K562 (cell line): ENCODE measurements around the gene SLC25A34. TPM values are rescaled to one million over a fixed set of nuclear protein-coding genes. Genes with fewer than 3 reads are reported as not detected.

ENCODE experiments used
- ATAC-seq: fragments of 200-7000 bp; cut with Tn5 transposase; 3 replicates; pipeline ENCODE4 v1.9.1; 2020; ENCODE audit warnings: moderate library complexity
- BruUV-seq: library from RNA; stranded (reverse); fragments of 400-500 nt; replicated peaks from 2 replicates; lab custom pipeline; 2021; lab: Mats Ljungman, UMichigan
- CTCF ChIA-PET: fragments of 300-600 bp; formaldehyde crosslinking; extraction: SDS; loops from one replicate; lab custom pipeline; 2021; ENCODE audit warnings: low intra/inter-chr PET ratio; lab: Yijun Ruan, JAX
- POLR2A ChIA-PET: fragments of 300-600, 350-650 bp; sonication (Branson Sonifier 250); formaldehyde crosslinking; extraction: SDS; loops from one replicate; lab custom pipeline; 2021; ENCODE audit warnings: antibody characterized with exemption, inconsistent platforms; lab: Yijun Ruan, JAX
- DNase-seq, 4 experiments: peaks; one replicate each; pipeline versions ENCODE4 v3.0.0 to v3.0.0-alpha.2; 2011 to 2018; ENCODE audit warnings: low spot score in 3 of 4, mixed read lengths in 3 of 4; ENCODE audit errors: extremely low read depth in 1 of 4
- FAIRE-seq: peaks from 2 replicates; lab custom pipeline; 2011; peaks lifted over from hg19 to GRCh38; lab: Jason Lieb, UNC
- H2AFZ ChIP-seq: 2 replicates; pipeline ENCODE4 v1.6.0; 2011; ENCODE audit warnings: low read depth, low read length, control low read depth, inconsistent platforms
- H3K27ac ChIP-seq: fragments of 200-600 bp; 3 replicates; pipeline ENCODE4 v1.8.0; 2011; ENCODE audit warnings: low read depth, mild to moderate bottlenecking, control low read depth, inconsistent platforms, low read length, moderate library complexity, mixed read lengths; ENCODE audit errors: extremely low read depth
- H3K27me3 ChIP-seq, 2 experiments: fragments of 300-600 bp in 1 of 2; 2 replicates in 1 of 2; 3 replicates in 1 of 2; pipeline versions ENCODE4 v1.6.0 to v1.8.0; 2011; ENCODE audit warnings: inconsistent platforms in 2 of 2, low read length in 2 of 2, mild to moderate bottlenecking in 1 of 2, mixed read lengths in 1 of 2, moderate library complexity in 1 of 2; ENCODE audit not compliant: control insufficient read depth in 2 of 2, insufficient read depth in 2 of 2
- H3K36me3 ChIP-seq: fragments of 300-600 bp; 3 replicates; pipeline ENCODE4 v1.8.0; 2011; ENCODE audit warnings: mild to moderate bottlenecking, low read length, inconsistent platforms; ENCODE audit not compliant: control insufficient read depth, insufficient read depth
- H3K4me1 ChIP-seq, 2 experiments: fragments of 200-600 bp in 1 of 2; replicated peaks in 1 of 2; 2 replicates in 1 of 2; 3 replicates in 1 of 2; pipeline versions ENCODE4 v1.5.1 to v1.8.0; 2011; ENCODE audit warnings: inconsistent platforms in 2 of 2, low read length in 2 of 2, mild to moderate bottlenecking in 1 of 2, mixed read lengths in 1 of 2, moderate library complexity in 1 of 2; ENCODE audit not compliant: control insufficient read depth in 2 of 2, insufficient read depth in 2 of 2
- H3K4me2 ChIP-seq: 2 replicates; pipeline ENCODE4 v1.6.1; 2011; ENCODE audit warnings: low read length, control low read depth, inconsistent platforms, mixed read lengths; ENCODE audit not compliant: insufficient read depth
- H3K4me3 ChIP-seq: fragments of 200-600 bp; sonication (generic), shearing (Covaris generic); 2 replicates; pipeline ENCODE4 v1.5.1; 2016; ENCODE audit warnings: control low read depth, inconsistent platforms
- H3K79me2 ChIP-seq: fragments of 200-600 bp; 3 replicates; pipeline ENCODE4 v1.8.0; 2011; ENCODE audit warnings: low read length, inconsistent platforms; ENCODE audit not compliant: control insufficient read depth, insufficient read depth
- H3K9ac ChIP-seq, 2 experiments: 2 replicates each; pipeline versions ENCODE4 v1.6.0 to v1.6.1; 2011; ENCODE audit warnings: low read depth in 2 of 2, low read length in 2 of 2, control low read depth in 1 of 2, inconsistent platforms in 1 of 2, mild to moderate bottlenecking in 1 of 2, mixed read lengths in 1 of 2; ENCODE audit not compliant: insufficient read depth in 1 of 2
- H3K9me1 ChIP-seq: one replicate; pipeline ENCODE4 v1.6.0; 2011; ENCODE audit warnings: inconsistent platforms, mild to moderate bottlenecking, low read length, moderate library complexity; ENCODE audit not compliant: control insufficient read depth, insufficient read depth
- H3K9me3 ChIP-seq: replicated peaks from 2 replicates; pipeline ENCODE4 v1.5.1; 2011; ENCODE audit warnings: low read depth, low read length, inconsistent platforms; ENCODE audit not compliant: control insufficient read depth, insufficient read depth
- H4K20me1 ChIP-seq: replicated peaks from 2 replicates; pipeline ENCODE4 v1.6.1; 2011; ENCODE audit warnings: low read length, inconsistent platforms, mixed read lengths; ENCODE audit not compliant: control insufficient read depth, insufficient read depth
- BDP1 ChIP-seq: IDR thresholded peaks from 3 replicates; pipeline ENCODE4 v1.6.1; 2011; ENCODE audit not compliant: insufficient read length, insufficient read depth
- CBFB ChIP-seq: sonication (generic); formaldehyde crosslinking; IDR thresholded peaks from 2 replicates; pipeline ENCODE4 v1.4.0; 2020; ENCODE audit warnings: mild to moderate bottlenecking, missing genetic modification reagents
- KHSRP ChIP-seq: fragments of 450-650 bp; IDR thresholded peaks from 2 replicates; pipeline ENCODE4 v1.6.1; 2017
- NFIC ChIP-seq: fragments of 450-650 bp; IDR thresholded peaks from 2 replicates; pipeline ENCODE4 v1.6.1; 2017; ENCODE audit warnings: mild to moderate bottlenecking, inconsistent platforms
- TCF7L2 ChIP-seq: fragments of 150-350 bp; IDR thresholded peaks from 2 replicates; pipeline ENCODE4 v1.6.1; 2016; ENCODE audit warnings: low read depth, mild to moderate bottlenecking, low read length, moderate library complexity
- TRIM28 ChIP-seq: fragments of 450-650 bp; IDR thresholded peaks from 2 replicates; pipeline ENCODE4 v1.6.1; 2017
- ZNF780A ChIP-seq: fragments of 250-450 bp; sonication (Bioruptor Pico); IDR thresholded peaks from 2 replicates; pipeline ENCODE4 v1.5.0; 2021; ENCODE audit warnings: mild to moderate bottlenecking
- WGBS: fragments of 100-300 bp; shearing (Covaris generic); methylation state at CpG from one replicate; pipeline ENCODE4 v1.1.6; 2016; ENCODE audit warnings: low coverage, mixed read lengths; ENCODE audit not compliant: insufficient coverage; ENCODE audit errors: missing lambda C conversion rate; 5-methylcytosine and 5-hydroxymethylcytosine counted together
- in situ Hi-C: fragments of 300-500 bp; cut with MboI; formaldehyde crosslinking; loops from 4 replicates; pipeline ENCODE4 v1.15.0; 2018; ENCODE audit warnings: inconsistent platforms, mixed read lengths
- intact Hi-C: fragments of 100-400 bp; cut with micrococcal nuclease; formaldehyde crosslinking; loops from 2 replicates; pipeline ENCODE4 v1.14.2; 2022
- polyA plus RNA-seq, 8 experiments: library from polyadenylated mRNA; depleted of rRNA in 4 of 8; stranded (reverse) in 5 of 8; unstranded in 3 of 8; fragments of >200 nt; fragmentation: Nextera tagmentation in 2 of 8; fragmentation: Illumina TruSeq in 1 of 8; extraction: Ambion mirVana in 2 of 8; extraction: Trizol in 1 of 8; gene quantifications; 2 replicates each; pipeline versions ENCODE4 v1.2.1 to v1.2.3, GENCODE V29; 2011 to 2014; ENCODE audit warnings: inconsistent platforms in 1 of 8, missing spikeins in 1 of 8
- total RNA-seq, 7 experiments: library from RNA; depleted of rRNA in 6 of 7; stranded (reverse); fragments of >200 nt in 6 of 7; fragmentation: Illumina TruSeq in 2 of 7; extraction: Trizol in 2 of 7; gene quantifications; 2 replicates each; pipeline versions ENCODE4 v1.2.1 to v1.2.3, GENCODE V29; 2011 to 2021; ENCODE audit warnings: low replicate concordance in 1 of 7
- TF ChIP-seq, protein P1 (sequence below): fragments of 250-450 bp; sonication (Bioruptor Pico); IDR thresholded peaks from 2 replicates; pipeline ENCODE4 v1.5.0; 2021; ENCODE audit warnings: mild to moderate bottlenecking, moderate library complexity
- TF ChIP-seq, protein P2 (sequence below): fragments of 250-450 bp; sonication (Bioruptor Pico); IDR thresholded peaks from 2 replicates; pipeline ENCODE4 v1.8.0; 2022; ENCODE audit warnings: inconsistent platforms, mild to moderate bottlenecking, moderate library complexity, borderline replicate concordance

Gene SLC25A34
- total and polyA plus RNA-seq, 9 of the 15 experiments (the other 6 are each of a cell fraction or from before 2014, with no cell fraction given): 0.01 to 0.57 (median 0.16) TPM

- TF ChIP-seq TCF7L2 (no peak), ZNF780A (CRISPR knock-in tag) (no peak), NFIC (no peak), KHSRP (no peak), BDP1 (no peak), TRIM28 (no peak)
- TF ChIP-seq, protein P1, sequence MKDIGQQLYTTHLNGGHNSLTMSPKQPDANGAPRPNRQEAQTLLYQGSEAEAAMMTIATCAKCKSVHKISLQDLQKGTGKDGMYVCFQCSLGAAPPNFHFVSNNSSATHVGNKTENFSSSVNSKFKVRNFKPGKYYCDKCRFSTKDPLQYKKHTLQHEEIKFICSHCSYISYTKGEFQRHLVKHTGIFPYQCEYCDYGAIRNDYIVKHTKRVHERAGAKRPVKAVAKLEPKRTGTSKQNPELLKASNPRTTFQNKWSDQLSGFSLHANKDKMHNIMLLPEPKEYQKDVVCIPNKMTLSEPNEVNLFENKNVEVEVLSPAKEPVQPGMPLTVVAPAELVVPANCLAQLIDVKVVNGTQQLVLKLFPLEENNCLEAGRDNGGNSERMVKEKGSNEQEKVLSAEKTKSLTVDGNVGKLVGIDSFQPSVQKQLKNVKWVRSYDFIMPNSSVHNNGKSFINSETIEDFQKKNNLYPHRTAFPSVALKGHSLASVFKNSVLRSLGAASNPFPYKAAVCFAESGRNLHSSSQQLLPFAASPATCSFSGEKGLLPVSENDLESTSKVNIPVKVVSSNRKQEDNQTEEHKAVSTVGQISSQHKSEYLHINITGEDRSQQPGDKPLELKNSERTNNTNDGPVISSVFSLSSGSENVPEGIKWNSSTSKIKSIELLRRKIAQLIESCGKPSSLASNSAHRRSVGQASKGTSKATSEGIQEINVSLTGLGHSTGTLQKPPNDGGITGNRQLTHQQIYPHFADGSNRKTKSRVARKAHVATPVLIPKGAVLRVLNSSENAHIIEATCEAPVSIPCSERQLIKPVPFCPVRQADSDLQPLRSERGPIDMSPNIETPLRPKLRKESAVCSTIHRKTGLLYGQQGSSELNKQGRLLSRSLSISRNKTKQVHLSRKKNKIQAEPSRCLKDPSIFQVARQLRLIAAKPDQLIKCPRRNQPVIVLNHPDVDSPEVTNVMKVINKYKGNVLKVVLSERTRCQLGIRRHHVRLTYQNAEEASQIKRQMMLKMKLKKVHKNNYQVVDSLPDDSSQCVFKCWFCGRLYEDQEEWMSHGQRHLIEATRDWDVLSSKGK (CRISPR knock-in tag): no peak
Measured at GRCh38 chr1:15751717-15752116, 15.7 kb downstream of the SLC25A34 start (continued).

- BruUV-seq: no TSS peak
- Histone ChIP-seq H3K36me3 (no peaks in the 10 kb centered on the region), H3K4me3 (no peak overlapping the region), H3K4me1 (peaks cover 0 to 22% of the 10 kb centered on the region in 2 experiments; a peak in 2 of 5 replicates), H3K9me1 (no peaks in the 10 kb centered on the region), H3K4me2 (no peak overlapping the region), H3K79me2 (no peaks in the 10 kb centered on the region), H3K9ac (peak overlapping the region in 1 of 2 experiments; percentile 48; a peak in 1 of 4 replicates), H2AFZ (no peak overlapping the region), H3K27ac (no peak overlapping the region), H3K9me3 (no peaks in the 10 kb centered on the region), H3K27me3 (peaks cover 18 to 44% of the 10 kb centered on the region in 2 experiments; a peak in 4 of 5 replicates), H4K20me1 (peaks cover 9% of the 10 kb centered on the region)
- ChIA-PET POLR2A (interaction anchor here (0.6 kb wide), 1 partner anchor 123 kb away, joined by 4 read pairs; no protein-coding TSS in a partner anchor), CTCF (no interaction called here)
- DNase-seq (no peak), FAIRE-seq (no peak), ATAC-seq (no peak; the same call in 2 of the 3 replicates)
- 41% methylated on average over 10 of the region's 10 CpGs for WGBS
- TF ChIP-seq CBFB: no peak
- TF ChIP-seq, protein P2, sequence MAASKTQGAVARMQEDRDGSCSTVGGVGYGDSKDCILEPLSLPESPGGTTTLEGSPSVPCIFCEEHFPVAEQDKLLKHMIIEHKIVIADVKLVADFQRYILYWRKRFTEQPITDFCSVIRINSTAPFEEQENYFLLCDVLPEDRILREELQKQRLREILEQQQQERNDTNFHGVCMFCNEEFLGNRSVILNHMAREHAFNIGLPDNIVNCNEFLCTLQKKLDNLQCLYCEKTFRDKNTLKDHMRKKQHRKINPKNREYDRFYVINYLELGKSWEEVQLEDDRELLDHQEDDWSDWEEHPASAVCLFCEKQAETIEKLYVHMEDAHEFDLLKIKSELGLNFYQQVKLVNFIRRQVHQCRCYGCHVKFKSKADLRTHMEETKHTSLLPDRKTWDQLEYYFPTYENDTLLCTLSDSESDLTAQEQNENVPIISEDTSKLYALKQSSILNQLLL (CRISPR knock-in tag): no peak
- intact Hi-C loops: no loop called here
- in situ Hi-C loops: no loop called here
Measured at GRCh38 chr1:15753776-15754175, 17.7 kb downstream of the SLC25A34 start.
